ENCODE results near the gene BCL2A1.
"Not testable (repeated sequence)": the region's sequence is repeated elsewhere in the genome, so short reads cannot be mapped to it uniquely, and the experiment has no call there.

Gene BCL2A1

DNA sequence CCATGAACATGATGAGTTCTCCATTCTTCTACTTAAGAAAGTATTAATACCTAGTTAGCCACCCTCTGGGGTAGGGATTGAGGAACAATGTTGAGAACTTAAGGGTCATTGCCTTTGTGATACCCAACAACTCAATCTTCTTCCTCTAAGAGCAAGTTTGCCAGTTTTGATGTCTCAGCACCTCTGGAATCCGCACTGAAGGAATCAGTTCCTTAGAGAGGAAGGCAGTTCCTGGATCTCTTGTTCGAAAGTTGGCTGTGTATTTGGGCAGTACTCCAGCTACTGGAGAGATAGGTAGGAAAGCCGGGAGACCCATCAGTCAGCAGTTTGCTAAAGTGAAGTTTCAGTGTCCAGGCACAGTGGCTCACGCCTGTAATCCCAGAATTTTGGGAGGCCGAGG is 38.5 kb downstream of the BCL2A1 start:
- TF ChIP-seq, protein P1, sequence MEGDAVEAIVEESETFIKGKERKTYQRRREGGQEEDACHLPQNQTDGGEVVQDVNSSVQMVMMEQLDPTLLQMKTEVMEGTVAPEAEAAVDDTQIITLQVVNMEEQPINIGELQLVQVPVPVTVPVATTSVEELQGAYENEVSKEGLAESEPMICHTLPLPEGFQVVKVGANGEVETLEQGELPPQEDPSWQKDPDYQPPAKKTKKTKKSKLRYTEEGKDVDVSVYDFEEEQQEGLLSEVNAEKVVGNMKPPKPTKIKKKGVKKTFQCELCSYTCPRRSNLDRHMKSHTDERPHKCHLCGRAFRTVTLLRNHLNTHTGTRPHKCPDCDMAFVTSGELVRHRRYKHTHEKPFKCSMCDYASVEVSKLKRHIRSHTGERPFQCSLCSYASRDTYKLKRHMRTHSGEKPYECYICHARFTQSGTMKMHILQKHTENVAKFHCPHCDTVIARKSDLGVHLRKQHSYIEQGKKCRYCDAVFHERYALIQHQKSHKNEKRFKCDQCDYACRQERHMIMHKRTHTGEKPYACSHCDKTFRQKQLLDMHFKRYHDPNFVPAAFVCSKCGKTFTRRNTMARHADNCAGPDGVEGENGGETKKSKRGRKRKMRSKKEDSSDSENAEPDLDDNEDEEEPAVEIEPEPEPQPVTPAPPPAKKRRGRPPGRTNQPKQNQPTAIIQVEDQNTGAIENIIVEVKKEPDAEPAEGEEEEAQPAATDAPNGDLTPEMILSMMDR (IDR thresholded peaks at IDR 0.05; ENCODE audit: low read depth, low read length): no peak
- no peak overlapping the region for H3K4me3 ChIP-seq (ENCODE audit: low read depth, low read length)

DNA sequence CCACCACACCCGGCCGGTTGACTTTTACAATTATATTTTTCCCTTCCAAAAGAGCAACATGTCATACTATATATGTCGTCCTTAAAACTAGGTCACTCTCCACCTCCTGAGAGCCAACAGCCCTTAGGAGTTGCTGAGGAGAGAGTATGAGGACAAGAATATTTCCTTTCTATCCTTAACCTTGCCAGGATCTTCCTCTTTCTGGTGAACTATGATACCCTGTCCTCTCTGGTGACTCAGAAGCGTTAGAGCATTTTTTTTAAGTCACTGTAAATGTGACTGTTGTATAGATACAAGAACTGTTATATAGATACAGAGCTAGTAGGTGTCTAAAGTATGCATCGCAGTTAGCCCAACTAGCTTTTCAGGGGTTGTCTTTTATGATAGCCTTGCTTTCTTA is 40.5 kb downstream of the BCL2A1 start:
- TF ChIP-seq, protein P1 (IDR thresholded peaks at IDR 0.05; ENCODE audit: low read depth, low read length): no peak
- H3K4me3 ChIP-seq (ENCODE audit: low read depth, low read length): no peak overlapping the region

DNA sequence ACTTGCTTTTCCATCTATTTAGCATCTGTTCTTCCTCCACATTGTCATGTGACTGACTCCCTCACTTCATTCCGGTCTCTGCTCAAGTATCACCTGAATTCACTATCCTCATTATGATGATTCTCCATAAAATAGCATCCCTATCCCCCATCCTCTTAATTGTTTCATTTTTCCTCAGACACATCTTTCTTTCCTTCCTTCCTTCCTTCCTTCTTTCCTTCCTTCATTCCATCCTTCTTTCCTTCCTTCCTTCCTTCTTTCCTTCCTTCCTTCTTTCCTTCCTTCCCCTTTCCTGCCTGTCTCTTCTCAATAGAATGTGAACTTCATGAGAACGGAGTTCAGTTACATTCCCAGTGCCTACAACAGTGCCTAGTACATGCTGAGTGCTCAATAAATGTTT is 41.6 kb downstream of the BCL2A1 start:
- TF ChIP-seq, protein P1 (IDR thresholded peaks at IDR 0.05; ENCODE audit: low read depth, low read length): no peak
- no peak overlapping the region for H3K4me3 ChIP-seq (ENCODE audit: low read depth, low read length)

DNA sequence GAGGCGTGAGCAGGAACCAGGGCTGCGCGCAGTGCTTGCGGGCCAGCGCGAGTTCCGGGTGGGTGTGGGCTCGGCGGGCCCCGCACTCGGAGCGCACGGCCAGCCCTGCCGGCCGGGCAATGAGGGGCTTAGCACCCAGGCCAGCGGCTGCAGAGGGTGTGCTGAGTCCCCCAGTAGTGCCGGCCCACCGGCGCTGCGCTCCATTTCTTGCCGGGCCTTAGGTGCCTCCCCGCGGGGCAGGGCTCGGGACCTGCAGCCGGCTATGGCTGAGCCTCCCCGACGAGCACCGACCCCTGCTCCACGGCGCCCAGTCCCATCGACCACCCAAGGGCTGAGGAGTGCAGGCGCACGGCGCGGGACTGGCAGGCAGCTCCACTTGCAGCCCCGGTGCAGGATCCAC is 44.9 kb downstream of the BCL2A1 start:
- not testable (repeated sequence) for H3K4me3 ChIP-seq (ENCODE audit: low read depth, low read length)

DNA sequence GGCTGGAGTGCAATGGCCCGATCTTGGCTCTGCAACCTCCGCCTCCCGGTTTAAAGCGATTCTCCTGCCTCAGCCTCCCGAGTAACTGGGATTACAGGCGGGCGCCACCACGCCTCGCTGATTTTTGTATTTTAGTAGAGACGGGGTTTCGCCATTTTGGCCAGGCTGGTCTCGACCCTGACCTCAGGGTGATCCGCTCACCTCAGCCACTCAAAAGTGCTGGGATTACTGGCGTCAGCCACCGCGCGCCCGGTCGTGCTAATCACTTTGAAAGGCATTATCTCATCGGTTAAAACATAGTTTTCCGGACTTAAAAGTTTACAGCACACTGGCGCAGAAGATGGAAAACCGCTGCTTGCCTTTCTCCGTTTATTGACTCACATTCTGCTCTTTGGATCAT is 46.6 kb downstream of the BCL2A1 start:
- TF ChIP-seq, protein P1 (IDR thresholded peaks at IDR 0.05; ENCODE audit: low read depth, low read length): no peak
- H3K4me3 ChIP-seq (ENCODE audit: low read depth, low read length): peak overlapping the region; percentile 90

DNA sequence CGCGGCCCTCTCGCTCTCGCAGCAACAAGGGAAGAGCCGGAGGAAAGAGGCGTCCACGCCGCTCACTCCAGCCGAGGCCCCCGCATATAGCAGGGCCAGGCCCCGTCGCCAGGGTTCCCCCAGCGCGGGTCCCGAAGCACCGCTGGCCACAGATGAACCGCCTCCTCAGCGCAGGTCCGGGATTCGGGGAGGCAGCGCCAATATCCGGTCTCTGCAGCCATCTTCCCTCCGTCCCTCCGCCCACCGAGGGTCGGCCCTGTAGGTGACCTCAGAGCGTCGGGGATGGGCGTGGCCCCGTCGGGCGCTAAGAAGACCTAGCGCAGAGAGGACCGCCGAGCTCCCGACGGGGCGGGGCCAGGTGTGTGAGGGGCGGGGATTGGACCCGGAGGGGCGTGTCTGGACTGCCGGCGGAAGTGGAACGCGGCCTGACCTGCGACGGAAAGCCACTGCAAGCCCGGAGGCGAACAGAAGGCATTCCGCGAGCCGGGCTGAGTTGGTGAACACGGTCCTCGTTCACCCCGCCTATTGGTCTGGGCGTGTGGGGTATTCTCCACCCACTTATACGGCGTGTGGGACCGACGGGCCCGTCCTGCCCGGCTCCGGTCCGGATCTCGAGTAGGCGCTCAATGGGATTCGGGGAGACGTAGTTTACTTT is 47.4 kb downstream of the BCL2A1 start:
- TF ChIP-seq, protein P1 (IDR thresholded peaks at IDR 0.05; ENCODE audit: low read depth, low read length): no peak
- H3K4me3 ChIP-seq (ENCODE audit: low read depth, low read length): peak overlapping the region; percentile 90

DNA sequence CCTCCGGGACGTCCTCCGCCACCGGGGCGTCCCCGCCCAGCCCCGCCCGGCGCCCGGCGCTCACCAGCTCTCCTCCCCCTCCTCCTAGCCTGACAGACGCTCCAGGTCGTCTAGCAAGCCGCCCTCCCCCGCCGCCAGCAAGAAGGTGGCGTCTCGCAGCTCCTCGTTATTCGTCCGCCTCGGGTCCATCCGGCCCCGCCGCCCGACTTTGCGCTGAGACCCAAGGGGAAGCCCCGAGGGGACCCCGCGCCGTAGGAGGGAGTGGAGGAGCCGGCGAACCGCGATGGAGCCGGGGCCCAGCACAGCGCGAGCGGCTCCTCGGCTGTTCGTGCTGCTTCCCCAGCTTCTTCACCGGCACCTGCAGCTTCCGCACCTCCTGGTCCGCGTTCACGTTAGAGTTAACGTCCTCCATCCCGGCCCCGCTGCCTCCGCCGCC is 47.9 kb downstream of the BCL2A1 start:
- H3K4me3 ChIP-seq (ENCODE audit: low read depth, low read length): peak overlapping the region; percentile 90
- TF ChIP-seq, protein P1 (IDR thresholded peaks at IDR 0.05; ENCODE audit: low read depth, low read length): no peak

DNA sequence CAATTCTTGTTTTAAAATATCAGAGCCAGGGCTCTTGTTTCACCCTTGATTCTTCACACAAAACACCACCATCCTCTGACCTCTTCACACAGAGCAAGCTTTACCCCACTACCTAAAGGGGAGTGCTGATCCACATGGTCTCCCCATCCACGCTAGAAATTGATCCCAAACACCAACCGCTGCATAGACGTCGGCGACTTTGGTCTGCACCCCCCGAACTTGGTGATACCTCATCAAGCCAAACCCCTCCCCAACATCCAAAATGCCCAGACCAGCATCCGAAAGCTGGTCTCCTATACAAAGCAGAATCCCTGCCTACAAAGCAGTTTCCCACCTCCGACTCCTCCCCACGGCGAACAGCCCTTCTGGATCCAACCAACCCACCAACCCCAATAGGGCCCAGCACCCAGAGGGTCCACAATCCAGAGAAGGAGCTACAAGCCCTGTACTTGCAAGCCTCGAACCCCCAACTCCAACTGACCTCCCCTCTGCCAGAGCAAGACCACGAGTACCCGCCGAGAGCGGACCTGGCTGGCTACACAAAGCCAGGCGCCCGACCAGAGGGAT is 48.4 kb downstream of the BCL2A1 start:
- TF ChIP-seq, protein P1 (IDR thresholded peaks at IDR 0.05; ENCODE audit: low read depth, low read length): no peak
- peak overlapping the region; percentile 90 for H3K4me3 ChIP-seq (ENCODE audit: low read depth, low read length)
